GM12874 (cell line): Measurements from ENCODE around the gene IGIP.
A peak's percentile ranks its signal among the peaks of the same experiment; 100 is the strongest.

Experiments
- TF ChIP-seq, protein P1 (sequence below): IDR thresholded peaks from 2 replicates; pipeline ENCODE4 v1.5.1; 2011; ENCODE audit warnings: low read depth, mild to moderate bottlenecking, control low read depth, low read length, moderate library complexity; ENCODE audit not compliant: insufficient read depth

IGIP gene

DNA sequence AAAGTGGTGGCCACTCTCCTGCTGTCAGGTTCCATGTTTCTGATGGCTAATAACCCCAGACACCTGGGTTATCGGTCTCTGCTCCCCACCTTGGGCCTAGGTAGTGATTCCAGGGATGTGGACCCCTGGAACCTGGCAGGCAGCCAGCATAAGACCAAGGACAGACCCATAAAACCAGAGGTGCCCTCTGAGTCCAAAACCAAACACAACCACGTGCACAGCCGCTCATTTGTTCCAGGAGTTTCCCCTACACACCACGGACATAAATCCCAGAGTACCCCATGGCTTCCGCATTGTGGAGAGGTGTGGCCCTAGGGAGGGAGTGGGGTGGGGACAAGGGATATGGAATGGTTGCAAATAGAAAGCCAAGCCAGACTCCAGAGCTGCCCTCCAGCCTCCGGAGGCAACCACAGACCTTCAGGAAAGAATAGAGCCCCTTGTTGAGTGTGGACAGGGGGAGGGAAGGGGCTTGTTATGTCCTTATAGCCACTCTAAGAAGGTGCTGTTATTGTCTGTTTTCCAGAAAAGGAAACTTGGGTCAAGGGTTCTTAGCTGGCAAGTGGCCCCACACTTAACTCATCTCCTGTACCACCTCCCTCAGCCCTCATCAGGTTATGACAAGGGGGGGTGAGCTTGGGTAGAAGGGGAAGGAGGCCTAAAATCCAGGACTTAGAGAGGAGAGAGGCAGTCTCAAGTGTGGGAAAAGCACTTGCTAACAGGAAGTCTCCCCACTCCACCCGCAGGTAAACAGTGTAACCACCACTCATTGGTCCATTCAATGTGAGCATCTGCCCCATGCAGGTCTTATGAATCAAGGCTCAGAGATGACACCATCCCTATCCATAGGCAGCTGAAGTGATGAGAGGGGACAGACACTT is 25.6 kb downstream of the IGIP start:
- TF ChIP-seq, protein P1, sequence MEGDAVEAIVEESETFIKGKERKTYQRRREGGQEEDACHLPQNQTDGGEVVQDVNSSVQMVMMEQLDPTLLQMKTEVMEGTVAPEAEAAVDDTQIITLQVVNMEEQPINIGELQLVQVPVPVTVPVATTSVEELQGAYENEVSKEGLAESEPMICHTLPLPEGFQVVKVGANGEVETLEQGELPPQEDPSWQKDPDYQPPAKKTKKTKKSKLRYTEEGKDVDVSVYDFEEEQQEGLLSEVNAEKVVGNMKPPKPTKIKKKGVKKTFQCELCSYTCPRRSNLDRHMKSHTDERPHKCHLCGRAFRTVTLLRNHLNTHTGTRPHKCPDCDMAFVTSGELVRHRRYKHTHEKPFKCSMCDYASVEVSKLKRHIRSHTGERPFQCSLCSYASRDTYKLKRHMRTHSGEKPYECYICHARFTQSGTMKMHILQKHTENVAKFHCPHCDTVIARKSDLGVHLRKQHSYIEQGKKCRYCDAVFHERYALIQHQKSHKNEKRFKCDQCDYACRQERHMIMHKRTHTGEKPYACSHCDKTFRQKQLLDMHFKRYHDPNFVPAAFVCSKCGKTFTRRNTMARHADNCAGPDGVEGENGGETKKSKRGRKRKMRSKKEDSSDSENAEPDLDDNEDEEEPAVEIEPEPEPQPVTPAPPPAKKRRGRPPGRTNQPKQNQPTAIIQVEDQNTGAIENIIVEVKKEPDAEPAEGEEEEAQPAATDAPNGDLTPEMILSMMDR, result no peak

DNA sequence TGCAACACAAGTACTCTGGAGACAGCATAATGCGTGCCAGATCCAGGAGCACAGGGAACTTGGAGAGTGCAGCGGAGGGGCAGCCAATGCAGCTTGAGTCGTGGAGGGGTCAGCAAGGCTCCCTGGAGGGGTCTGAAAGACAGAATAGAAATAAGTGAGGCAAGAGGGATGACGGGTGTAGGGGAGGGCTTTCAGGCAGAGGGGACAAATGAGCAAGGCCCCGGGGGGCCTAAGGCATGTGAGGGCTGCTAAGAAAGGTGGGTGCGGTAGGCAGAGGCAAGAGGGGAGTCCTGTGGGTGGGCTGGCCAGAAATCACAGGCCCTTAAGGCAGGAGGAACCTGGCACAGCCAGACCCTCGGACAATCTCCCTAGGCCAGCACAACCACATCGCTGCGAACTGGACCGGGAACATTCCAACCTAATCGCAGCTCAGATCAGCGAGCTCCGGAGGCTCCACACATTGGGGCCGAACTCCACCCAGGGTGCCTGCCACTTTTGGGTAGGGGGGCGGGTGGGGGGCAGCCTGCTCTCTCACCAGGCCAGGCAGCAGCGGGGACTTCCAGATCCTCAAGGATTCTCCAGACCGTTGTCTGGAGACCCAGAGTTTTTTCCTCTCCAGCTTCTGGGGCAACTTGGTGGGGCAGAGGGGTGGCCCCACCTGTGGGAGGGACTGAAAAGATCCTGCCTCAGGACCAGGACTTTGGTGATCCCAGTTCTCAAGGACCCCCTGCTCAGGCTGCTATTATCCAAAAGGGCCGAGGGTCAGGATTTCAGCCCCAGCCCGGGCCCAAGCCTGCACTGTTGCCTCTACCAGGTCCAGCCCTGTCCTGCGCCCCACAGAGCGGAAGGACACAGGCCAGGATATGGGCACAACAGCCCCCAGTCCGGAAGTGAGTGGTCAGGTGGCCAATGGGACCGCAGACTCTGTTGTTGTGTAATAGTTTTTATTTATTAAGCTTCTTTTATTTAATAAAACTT is 26.6 kb downstream of the IGIP start:
- TF ChIP-seq, protein P1, result no peak

DNA sequence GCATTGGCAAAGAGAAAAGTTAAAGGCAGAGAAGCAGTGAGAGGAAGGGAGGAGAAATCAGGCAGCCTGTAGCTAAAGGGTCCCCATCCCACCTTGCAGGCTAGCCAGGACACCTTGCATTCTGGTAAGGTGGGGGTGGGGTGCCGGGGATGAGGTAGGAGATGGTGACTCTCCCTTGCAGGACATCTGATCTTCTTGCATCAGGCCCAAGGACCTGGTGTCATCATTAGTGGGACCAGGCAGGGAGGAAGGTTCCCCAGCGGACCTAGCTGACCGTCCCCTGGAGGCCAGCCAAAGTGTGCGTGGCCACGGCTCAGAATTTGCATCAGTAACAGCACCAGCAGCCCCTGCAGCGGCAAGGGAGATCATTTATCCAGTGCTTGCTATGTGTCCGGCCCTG is 27.5 kb downstream of the IGIP start:
- TF ChIP-seq, protein P1, result no peak

DNA sequence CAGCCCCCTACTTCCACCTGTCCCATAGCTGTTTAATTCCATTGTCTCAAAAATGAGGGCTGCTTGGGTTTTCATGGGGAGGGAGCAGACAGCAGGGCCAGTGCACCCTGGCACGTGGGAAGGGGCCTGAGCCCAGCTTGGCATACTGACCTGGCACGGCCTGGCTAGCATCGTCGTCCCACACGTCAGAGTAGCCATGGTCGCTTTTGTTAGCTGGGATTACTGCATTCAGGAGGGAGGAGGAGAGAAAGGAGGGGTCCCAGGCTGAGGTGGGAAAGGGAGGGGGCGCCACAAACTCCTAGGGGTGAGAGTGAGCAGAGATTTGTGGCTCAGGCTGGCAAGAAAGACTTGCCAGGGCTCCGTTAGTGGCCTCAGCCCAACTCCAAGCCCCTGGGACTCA is 28.2 kb downstream of the IGIP start:
- TF ChIP-seq, protein P1, result no peak

DNA sequence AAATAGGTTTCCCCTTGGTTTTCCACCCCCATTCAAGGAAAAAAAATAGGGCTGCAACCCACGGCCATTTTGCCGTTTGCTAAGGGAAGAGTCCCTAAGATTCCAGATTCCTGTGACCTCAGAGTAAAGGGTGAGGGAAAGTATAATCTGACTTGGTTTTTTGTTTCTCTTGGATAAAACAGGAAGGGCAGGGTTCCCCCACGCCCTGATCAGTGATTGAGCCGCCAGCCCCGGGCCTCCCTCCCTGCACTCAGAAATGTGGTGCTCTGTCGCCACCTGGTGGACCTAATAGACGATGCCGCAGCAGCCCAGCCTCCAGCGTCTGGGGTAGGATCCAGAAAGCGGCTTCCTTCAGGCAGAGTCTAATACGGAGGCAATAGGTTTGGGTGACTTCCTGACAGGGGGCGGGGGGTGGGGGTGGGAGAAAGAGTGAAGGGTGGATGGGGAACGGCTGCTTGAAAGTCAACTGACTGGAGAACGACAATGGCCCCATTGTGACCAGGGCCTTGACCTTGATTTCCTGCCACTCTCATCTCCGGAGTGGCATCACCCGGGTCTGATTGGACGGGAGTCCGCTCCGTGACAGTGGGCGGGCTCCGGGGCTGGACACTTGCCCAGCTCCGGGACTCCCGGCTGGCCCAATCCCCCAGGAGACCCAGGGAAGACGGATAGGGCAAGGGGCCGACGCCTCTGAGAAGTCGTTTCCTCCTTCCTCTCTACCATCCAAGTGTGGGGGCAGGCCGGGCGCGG is 31.5 kb downstream of the IGIP start:
- TF ChIP-seq, protein P1, result peak; percentile 82

DNA sequence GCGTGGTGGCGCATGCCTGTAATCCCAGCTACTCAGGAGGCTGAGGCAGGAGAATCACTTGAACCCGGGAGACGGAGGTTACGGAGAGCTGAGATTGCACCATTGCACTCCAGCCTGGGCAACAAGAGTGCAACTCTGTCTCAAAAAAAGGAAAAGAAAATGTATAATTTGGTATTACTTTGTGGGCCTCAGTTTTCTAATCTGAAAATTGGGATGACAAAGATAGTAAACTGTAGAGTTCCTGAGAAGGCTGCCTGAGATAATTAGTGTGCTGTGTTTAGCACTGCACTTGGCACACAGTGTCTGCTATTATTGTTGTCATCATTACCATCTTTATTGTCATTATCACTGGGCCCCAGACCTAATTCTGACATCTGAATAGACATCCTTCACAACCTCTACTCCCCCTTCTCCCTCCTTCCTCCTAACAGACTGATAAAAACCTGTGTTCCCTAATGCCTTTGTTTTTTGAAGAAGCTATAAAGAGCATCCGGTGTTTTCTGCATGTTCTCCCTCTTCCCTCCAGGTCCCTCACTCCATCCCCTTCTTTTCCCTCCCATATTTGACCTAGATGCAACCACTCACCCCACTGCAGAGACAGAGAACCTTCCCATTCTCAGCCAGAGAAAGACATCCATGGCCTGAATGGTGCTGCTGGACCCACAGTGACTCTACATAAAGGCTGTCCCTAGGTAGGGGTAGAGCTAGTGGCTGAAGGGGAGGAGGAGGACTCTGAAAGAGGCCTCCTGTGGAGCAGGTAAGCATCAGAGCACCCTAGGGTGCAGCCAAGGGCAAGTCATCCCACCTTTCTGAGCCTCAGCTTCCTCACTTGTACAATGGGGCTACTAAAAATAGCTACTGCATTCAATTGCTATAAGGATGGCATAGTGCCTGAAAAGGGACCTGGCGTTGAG is 33.5 kb downstream of the IGIP start:
- TF ChIP-seq, protein P1, result no peak
